Measurements from ENCODE around the gene FLYWCH2. TPM values are rescaled to one million over a fixed set of nuclear protein-coding genes. Genes with fewer than 3 reads are reported as not detected.
A peak's percentile ranks its signal among the peaks of the same experiment; 100 is the strongest.

Gene FLYWCH2, protein sequence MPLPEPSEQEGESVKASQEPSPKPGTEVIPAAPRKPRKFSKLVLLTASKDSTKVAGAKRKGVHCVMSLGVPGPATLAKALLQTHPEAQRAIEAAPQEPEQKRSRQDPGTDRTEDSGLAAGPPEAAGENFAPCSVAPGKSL
- polyA plus RNA-seq (2013, experiment 1 of 2; ENCODE audit: insufficient read length): 38.9 TPM
- 32.4 TPM for polyA plus RNA-seq (2013, experiment 2 of 2; ENCODE audit: insufficient read length)

DNA sequence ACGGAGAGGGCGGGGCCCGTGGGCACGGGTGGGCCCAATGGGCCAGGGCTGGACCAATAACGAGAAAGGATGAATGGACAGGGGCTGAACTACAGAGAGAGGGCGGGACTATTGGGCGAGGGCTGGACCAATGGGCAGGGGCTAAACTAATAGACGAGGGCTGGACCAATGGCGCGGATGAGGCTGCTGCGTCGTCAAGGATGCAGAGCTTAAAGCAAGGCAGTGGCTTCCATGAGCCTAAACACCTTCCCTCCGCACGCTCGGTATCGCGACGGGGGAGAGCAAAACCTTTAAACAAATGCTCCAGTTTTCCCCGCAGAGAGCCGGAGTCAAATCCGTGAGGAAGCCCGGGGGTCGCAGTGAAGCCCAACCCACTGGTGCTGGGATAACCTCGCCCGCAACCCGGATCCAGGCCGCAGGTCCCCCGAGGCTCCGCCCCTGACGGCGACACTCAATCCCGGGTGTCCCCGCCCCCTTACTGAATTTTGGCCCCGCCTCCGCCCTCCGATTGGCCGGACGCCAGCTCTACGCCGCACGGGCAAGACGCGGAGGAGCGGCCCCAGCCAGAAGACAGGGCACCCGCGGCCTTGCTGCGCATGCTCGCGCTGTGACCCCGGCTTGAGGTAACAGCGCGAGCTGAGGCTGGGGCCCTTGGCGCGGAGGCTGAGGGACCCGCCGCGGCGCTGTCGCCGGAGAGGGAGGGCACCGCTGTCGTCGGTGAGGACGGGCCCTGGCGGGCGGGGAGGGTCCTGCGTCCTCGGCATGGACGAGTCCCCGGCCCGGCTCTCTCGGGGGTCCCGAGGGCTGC is at the start of gene FLYWCH2:
Gene FLYWCH2 (plus strand): TSS at position 566 of the 808 bp plus-strand sequence. CDS start 13,235 bp downstream, outside the sequence.
- DNase-seq: peak; percentile 99

DNA sequence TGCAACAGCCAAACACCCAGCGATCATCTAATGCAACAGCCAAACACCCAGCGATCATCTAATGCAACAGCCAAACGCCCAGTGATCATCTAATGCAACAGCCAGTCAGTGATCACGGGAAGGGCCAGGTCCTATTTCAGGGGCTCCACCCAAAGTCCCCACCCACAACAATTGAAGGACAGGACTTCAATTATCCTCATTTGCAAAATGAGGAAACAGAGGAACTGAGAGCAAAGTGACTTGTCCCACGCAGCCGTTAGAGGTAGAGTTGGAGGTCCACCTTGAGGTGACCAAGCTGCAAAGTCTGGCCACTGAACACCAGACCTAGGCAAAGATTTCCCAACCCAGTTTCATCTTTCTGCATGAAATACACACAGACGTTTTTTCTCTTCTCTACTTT is 49.2 kb upstream of the FLYWCH2 start:
- DNase-seq: no peak

DNA sequence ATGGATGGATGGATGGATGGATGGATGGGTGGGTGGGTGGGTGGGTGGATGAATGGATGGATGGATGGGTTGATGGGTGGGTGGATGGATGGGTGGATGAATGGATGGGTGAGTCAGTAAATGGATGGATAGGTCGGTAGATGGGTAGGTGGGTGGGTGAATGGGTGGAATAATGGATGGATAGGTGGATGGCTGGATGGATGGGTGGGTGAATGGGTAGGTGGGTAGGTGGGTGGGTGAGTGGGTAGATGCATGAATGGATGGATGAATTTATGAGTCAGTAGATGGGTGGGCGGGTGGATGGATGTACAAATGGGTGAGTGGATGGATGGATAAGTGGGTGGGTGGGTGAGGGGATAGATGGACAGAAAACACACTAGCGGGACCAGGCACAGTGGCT is 48.0 kb upstream of the FLYWCH2 start:
- no peak for DNase-seq

DNA sequence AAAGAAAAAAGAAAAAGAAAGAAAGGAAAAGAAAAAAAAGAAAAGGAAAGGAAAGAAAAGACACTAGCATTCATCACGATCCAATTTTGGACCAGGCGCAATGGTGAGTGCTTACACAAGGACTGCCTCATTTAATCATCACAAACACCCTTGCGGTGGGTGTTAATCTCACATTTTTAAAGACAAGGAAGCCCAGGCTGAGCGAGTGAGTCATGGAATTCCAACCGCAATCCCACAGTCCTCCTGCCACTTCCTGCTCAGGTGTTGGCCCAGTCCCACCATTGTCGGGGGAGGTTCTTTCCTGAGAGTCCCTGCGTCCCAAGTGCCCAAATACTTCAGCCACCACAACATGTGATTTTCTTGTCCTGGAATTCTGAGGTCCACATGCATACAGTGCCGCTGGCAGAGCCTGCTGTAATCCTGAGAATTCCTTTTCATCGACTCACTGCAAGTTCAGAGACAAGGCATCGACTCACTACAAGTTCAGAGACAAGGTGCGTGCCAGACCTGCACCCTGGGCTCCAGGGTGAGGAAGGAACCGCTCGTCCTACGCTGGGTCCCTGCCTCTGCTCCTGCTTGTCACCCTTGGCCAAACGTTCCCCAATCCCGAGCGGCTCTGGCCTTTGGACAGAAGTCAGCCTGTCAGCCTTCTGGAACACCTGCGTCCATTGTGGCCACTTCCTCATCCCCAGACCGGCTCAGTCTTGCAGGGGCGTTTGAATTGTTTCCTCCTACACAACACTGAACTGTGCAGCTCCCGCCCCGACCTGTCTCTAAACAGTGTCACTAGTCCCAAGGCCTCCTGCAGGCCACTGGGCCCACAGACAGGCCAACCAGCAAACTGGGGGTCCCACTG is 47.1 kb upstream of the FLYWCH2 start:
- DNase-seq: peak; percentile 97

DNA sequence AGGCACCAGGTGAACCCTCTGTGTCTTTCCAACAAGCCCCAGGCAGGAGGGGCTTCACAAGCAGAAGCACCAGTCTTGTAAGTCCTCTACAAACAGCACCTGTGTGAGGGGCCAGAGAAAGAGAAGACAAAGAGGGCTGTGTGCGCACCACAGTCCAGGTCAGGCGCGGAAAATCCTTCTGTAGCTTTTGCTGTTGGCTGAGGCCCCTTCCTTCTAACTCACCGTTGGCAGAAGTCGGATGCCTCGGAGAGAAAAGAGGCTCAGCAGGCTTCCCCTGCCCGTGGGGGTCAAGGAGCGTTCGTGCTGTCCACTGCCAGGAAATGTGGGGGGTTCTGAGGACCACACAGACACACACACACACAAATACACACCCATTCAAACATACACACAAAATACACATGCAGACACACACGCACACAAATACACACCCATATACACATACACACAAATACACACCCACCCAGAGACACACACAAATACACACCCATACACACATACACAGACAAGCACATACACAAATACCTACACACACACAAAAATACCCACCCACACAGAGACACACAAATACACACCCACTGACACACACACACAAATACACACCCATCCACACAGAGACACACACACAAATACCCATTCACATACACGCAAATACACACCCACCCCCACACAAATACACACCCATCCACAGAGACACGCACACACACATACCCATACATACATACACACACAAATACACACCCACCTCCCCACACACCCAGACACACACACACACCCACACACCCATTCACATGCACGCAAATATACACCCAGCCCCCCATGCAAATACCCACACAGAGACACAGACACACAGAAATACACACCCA is 46.1 kb upstream of the FLYWCH2 start:
- no peak for DNase-seq

DNA sequence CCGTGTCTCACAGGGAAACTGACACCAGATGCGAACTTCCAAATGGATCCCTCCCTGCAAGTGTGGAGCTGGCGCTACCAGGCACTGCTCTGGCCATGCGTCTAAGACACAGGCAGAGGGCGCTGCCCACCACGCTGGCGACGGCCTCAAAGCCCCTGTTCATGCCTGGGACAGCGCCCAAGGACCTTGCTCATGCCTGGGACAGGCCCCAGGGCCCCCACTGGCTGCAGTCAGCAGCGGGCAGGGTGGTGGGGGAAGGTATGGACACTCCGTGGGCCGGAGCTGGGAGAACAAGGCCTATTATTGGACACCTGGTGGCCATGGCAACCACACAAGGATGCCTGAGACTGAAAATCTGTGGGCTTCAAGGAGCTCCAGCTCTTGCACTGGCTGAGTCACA is 44.1 kb upstream of the FLYWCH2 start:
- DNase-seq: peak; percentile 66

DNA sequence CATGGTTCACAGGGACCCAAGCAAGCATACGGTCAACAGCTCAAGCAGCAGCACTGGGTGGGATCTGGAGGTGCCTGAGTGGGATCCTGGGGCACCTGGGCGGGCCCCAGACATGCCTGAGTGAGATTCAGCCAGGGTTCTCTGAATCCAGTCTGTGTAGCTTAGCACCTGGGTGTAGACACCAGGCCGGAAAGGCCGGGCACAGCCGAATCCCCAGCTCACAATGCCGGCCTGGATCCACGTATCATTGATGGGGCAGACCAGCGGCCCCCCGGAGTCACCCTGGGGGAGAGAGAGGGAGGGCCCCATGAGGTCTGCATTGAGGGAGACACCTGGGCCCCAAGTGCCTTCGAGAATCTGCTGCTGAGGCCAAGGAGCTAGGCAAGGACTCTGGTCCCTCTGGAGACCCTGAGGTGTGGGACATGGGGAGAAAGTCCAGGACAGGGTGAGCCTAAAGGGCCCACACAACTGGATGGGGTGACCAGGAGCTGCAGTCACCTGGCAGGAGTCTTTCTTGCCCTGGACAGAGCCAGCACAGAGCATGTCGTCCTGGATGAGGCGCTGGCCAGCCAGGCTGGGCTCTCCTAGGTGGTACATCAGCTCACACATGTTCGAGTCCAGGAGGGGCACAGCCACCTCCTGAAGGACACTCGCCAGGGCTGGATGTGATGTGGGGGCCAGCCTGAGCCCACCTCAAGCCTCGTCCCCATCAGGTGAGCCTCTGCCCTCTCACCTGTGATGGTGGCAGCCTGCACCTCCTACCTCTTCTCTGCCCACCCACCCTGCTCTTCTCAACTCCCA is 43.2 kb upstream of the FLYWCH2 start:
- no peak for DNase-seq

DNA sequence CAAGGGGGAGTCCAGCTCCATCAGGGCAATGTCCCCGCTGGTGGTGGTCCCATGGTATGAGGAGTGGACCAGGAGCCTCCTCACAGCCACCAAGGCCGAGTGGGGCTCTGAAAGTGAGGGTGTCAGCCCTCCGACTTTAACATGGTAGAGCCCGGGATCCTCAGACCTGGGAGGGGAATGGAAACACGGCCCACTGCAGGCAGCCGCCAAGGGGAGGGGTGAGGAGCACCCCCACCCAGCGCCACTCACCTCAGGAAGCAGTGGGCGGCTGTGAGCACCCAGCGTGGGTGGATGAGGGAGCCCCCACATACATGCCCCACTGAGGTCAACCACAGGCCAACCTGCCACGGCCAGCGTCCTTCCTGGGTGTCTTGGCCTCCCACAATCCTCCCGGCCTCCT is 42.1 kb upstream of the FLYWCH2 start:
- no peak for DNase-seq

DNA sequence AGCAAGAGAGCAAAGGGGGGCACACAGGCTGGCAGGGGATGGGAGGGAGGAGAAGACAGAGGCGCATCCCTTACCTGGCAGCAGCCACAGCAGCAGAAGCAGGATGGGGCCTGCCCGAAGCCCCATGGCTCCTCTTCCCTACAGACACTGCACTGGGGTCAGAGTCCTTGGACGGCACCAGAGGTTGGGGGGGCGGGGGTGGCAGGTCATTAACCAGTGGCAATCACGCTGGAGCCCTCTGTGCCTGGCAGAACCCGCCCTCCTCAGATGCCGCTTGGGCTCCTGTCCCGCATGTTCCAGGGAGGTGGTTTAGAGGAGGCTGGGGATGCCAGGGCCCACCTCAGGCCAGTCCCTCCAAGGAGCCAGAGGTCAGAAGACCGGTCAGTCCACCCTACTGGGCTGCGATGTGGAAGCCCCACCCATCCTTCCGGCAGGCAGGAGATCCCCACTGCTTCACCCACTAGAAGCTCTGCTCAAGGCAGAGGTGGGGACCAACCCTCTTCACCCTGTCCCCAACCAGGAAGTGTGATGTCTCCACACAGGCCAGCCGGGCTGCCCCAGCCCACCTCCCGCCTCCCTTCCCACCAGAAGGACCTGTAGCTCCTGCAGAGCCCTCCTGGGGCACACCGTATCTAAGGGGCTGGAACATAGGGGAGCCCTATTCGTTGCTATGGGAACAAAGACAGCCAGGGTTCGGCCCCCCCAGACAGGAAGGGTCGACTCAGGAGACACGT is 41.2 kb upstream of the FLYWCH2 start:
- no peak for DNase-seq

DNA sequence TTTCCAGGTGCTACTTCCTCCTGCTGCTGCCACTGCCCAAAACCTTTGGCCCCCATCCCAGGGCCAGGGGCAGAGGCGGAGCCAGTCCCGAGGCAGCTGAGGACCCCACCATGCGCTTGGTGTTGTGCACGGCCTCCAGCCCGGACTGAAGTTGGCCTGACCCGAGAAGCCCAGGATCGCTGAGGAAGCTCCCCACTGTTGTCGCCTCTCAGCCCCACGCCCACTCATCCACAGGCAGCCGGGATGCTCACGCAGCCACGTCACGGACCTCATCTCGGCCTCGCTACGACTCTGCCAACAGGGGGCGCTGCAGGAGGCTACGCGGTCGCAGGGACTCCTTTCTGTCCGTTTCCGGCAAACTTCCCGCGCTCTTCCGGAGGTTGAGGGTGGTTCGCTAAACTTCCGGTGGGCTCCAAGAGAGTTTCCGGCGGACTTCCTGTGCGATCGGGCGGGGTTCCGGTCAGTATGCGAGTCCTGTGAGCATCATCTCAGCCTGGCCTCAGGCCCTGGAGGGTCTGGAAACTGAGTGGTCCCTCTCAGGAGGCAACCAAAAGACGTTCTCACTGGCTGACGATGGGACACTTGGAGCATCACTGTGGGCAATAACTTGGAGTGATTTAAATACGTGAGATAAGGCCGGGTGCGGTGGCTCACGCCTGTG is 40.5 kb upstream of the FLYWCH2 start:
- peak; percentile 31 for DNase-seq

DNA sequence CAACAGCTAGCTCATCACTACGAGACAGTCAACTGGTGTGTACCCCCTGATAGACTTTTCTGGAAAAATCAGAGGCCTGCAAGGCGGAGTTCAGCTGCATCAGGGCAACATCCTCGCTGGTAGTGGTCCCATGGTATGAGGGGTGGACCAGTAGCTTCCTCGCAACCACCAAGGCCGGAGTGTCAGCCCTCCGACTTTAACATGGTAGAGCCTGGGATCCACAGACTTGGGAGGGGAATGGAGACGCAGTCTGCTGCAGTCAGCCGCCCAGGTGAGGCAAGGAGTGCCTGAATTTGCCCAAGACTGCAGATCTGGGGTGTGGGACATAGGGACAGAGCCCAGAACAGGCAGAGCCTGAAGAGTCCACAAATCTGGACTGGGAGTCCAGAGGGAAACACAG is 39.5 kb upstream of the FLYWCH2 start:
- DNase-seq: no peak

DNA sequence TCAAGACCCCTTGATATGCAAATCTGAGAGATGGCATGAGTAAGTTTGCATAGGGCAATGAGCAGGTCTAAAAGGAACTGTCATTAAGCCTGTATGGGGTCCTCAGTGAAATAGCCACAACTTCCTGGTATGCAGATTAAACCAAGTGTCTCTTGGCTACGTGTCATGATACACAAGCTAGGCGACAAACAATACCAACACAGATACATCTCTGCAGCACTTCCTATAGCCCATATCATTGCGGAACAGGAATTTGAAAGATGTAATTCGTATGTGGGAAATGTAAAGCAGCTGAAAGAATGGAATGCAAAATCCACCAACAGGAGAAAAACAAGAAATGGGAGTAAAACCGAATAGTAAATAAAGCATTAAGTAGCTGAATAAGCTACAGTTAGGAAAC is 37.9 kb upstream of the FLYWCH2 start:
- no peak for DNase-seq

DNA sequence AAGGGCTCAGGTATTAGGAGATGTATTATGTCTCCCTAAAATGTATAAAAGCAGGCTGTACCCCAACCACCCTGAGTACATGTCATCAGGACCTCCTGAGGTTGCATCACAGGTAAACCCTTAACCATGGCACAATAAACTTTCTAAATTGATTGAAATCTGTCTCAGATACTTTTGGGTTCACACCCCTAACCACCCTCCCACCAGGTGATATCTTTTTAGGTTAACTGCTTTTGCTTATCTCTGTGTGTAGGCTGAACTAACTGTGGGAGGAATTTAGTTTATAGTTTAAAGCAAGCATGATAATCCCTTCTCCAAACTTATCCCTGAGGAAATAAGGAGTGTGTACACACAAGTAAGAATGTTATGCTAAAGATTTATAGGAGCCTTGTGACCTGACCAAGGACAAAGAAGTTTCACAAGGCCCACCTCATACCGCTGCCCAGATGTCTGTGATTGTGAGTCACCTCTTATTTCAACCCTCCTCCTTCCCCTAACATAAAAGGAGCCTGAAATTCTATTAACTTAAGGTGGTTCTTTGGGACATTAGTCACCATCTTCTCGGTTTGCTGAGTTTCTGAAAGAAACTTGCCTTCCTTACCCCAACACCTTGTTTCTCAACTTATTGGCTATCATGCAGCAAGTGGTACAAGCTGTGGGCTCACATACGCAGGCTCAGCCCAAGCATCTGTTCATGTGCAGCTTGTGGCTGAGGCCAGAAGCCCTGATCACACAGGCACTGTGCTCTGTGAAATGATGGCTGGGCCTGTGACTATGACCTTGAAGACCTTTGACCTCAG is 36.3 kb upstream of the FLYWCH2 start:
- DNase-seq: no peak

DNA sequence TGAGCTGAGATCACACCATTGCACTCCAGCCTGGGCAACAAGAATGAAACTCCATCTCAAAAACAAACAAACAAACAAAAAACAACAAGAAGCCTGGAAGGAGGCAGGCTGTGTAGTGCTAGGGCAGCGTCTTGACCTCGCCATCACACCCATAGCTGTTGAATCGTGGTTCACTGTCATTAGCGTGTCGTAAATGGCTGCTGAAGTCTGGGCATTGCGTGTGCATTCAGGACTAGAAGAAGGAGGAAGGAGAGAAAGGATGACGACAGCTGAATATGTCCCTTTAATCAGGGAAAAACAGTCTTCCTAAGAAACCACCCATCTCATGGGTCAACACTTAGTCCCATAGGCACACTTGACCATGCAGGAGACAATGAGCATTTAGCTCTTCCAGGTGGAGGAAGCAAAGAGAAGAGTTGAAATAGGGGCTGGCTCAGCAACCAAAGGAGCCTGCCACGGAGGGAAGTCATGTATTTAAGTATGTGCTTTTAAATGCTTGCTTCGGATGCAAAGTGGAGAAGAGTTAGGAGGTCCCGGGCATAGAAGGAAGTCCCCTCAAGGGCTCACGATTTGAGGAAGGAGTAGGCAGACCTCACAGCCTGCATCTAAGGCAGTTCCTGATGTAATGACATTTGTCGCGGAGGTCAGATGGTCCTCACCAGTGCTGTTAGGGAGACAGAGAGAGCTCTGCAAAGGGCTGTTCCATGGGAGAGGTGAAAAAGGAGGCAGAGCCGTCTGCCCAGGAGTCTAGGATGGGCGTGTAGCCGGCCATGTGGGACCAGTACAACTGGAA is 33.9 kb upstream of the FLYWCH2 start:
- DNase-seq: no peak

DNA sequence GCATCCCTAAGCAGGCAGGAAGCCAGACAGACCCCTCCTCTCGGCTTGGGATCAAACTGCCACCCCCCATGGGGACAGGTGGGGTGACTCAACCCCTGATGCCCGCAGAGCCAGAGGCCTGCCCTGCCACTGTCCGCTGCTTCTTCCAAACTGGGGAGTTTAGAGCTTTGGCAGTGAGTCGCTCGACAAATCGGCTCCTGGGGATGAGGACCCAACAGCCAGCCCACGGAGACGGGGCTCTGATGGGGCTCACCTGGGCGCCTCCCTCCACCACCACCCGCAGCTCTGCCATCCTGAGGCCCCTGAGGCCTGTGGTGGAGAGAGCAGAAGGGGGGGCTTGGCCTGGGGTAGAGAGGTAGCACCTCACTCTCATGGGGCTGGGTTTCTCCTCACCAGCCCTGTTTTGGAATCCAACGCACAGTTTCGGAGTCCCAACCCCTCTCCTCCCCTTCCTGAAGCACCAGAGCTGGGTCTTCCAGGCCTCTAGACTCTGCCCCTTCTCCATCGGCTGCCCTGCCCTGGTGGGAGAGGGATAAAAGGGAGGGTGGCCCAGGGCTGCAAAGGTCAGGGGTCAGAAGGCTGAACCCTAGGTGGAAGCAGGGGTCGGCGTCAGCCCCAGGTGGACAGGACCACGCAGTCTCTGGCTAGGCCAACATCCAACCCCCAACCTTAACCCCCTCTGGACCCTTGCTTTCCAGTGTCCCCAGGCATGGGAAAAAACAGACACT is 30.8 kb upstream of the FLYWCH2 start:
- DNase-seq: no peak

DNA sequence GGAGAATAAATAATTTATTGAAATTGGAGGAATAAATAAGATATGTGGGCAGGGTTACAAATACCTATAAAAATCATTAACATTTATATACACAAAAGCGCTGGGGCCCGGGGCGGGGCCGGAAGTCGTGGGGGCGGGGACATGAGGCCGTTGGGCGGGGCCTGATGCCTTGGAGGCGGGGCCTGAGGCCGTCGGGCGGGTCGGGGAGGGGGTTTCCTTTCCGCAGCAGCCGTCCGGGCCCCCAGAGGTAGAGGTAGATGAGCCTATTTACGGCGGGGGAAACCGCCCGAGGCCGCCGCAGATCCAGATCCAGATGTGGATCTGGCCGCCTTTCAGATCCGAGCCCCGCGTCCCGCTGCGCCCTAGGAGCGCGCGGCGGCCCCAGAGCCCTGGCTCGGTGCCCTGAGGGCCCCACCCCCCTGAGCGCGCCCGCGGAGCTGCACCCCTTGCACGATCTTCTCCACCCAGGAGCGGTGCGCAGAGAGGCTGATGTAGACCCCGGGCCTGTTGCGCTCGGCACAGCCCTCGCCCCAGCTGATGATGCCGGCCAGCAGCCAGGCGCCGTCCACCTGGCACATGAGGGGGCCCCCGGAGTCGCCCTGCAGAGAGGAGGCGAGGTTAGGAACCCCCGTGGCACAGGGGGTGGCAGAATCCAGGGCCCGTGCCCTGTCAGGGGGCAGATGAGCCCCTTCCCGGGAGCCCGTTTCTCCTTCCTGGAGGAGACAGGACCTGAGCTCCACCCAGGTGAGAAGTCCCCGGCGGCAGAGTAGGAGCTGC is 30.1 kb upstream of the FLYWCH2 start:
- DNase-seq: no peak

DNA sequence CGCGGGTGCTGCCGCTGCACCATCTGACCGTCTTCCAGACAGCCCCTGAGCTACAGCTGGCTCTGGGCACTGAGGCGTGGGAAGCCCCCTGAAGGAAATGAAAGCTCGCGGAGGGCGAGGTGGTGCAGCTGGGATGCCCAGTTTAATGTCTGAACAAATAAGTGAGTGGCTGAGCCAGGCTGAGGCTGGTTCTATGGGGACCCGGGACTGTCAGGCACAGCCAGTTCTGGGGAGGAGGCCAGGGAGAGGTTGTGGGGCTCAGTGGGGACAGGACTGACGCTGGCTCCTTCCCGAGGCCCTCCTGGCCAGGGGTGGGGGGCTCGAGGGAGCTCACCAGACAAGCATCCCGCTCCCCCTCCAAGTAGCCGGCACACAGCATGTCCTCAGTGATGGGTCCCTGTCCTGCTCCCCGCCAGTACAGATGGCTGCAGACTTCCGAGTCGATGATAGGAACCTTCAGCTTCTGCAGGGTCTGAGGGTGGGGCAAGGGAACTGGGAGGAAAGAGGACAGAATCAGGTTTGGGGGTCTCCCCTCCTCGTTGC is 29.4 kb upstream of the FLYWCH2 start:
- DNase-seq: no peak
